ENCODE results near the gene DHRSX. TPM values are rescaled to one million over a fixed set of nuclear protein-coding genes. Genes with fewer than 3 reads are reported as not detected.

The DHRSX gene
- total RNA-seq, 6 donors from 2014 or later = 18.2 to 34.8 (median 21.2) TPM

- Histone ChIP-seq H3K4me3 (no peak overlapping the region), H3K27me3 (no peaks in the 10 kb centered on the region), H3K27ac (no peak overlapping the region), H3K36me3 (peaks cover 0 to 27% (median 12%) of the 10 kb centered on the region in 4 donors), H3K9me3 (peaks cover 0 to 9% (median 8%) of the 10 kb centered on the region in 4 donors), H3K4me1 (no peaks in the 10 kb centered on the region)
- TF ChIP-seq POLR2AphosphoS5 (IDR thresholded peaks at IDR 0.05) (no peak), EP300 (IDR thresholded peaks at IDR 0.05) (no peak), POLR2A (IDR thresholded peaks at IDR 0.05) (no peak), CTCF (IDR thresholded peaks at IDR 0.05) (no peak)
- ATAC-seq (ENCODE audit: low FRiP score in 2 of 2) = no peak
- WGBS, 2 donors = 94 to 97% methylated on average over 14 of the region's 14 CpGs
- DNase-seq = no peak
Observed at GRCh38 chrX:2406891-2407518, 93.8 kb downstream of the DHRSX start.

- Histone ChIP-seq H3K4me3 (no peak overlapping the region), H3K9me3 (peaks cover 0 to 9% (median 8%) of the 10 kb centered on the region in 4 donors), H3K27ac (no peak overlapping the region), H3K4me1 (no peaks in the 10 kb centered on the region), H3K36me3 (peaks cover 0 to 27% (median 12%) of the 10 kb centered on the region in 4 donors), H3K27me3 (no peaks in the 10 kb centered on the region)
- TF ChIP-seq EP300 (IDR thresholded peaks at IDR 0.05) = no peak
- TF ChIP-seq CTCF (IDR thresholded peaks at IDR 0.05) = no peak
- TF ChIP-seq POLR2AphosphoS5 (IDR thresholded peaks at IDR 0.05) = no peak
- TF ChIP-seq POLR2A (IDR thresholded peaks at IDR 0.05) = no peak
- WGBS, 2 donors = 93 to 95% methylated on average over 8 of the region's 8 CpGs
- ATAC-seq (ENCODE audit: low FRiP score in 2 of 2) (no peak), DNase-seq (no peak)
Observed at GRCh38 chrX:2404776-2405175, 96.0 kb downstream of the DHRSX start.

GRCh38 chrX:2402361-2402690 lies 98.5 kb downstream of the DHRSX start:
- ATAC-seq (ENCODE audit: low FRiP score in 2 of 2) (no peak), DNase-seq (no peak)
- Histone ChIP-seq H3K4me3 (no peak overlapping the region), H3K9me3 (peaks cover 0 to 7% (median 6%) of the 10 kb centered on the region in 4 donors), H3K27ac (peak overlapping the region in 3 of 4 donors; percentile 23 to 57 (median 41)), H3K4me1 (no peaks in the 10 kb centered on the region), H3K36me3 (peaks cover 0 to 13% (median 7%) of the 10 kb centered on the region in 4 donors), H3K27me3 (no peaks in the 10 kb centered on the region)
- TF ChIP-seq EP300 (IDR thresholded peaks at IDR 0.05) (no peak), POLR2A (IDR thresholded peaks at IDR 0.05) (no peak), CTCF (IDR thresholded peaks at IDR 0.05) (no peak), POLR2AphosphoS5 (IDR thresholded peaks at IDR 0.05) (no peak)
- WGBS, 2 donors = 80 to 93% methylated on average over 7 of the region's 7 CpGs

GRCh38 chrX:2401590-2402360 lies 99.0 kb downstream of the DHRSX start:
- Histone ChIP-seq H3K27ac (peak overlapping the region in 3 of 4 donors; percentile 23 to 57 (median 41)), H3K4me1 (no peaks in the 10 kb centered on the region), H3K36me3 (peaks cover 0 to 7% (median 5%) of the 10 kb centered on the region in 4 donors), H3K4me3 (peak overlapping the region in 1 of 4 donors; percentile 12), H3K27me3 (no peaks in the 10 kb centered on the region), H3K9me3 (peaks cover 0 to 2% (median under 1%) of the 10 kb centered on the region in 4 donors)
- 35 to 78% methylated on average over 21 of the region's 21 CpGs for WGBS, 2 donors
- DNase-seq = no peak
- no peak for ATAC-seq (ENCODE audit: low FRiP score in 2 of 2)
- TF ChIP-seq EP300 (IDR thresholded peaks at IDR 0.05) (peak in 1 of 4 donors; percentile 7), POLR2A (IDR thresholded peaks at IDR 0.05) (no peak), CTCF (IDR thresholded peaks at IDR 0.05) (no peak), POLR2AphosphoS5 (IDR thresholded peaks at IDR 0.05) (no peak)

All from upper lobe of left lung (tissue), 6 donors.